Kidney (tissue), 14 donors: ENCODE data around the gene ARHGAP44. TPM values are rescaled to one million over a fixed set of nuclear protein-coding genes. Genes with fewer than 3 reads are reported as not detected.

Experiments used
- DNase-seq, 5 donors: peaks; one replicate each; pipeline ENCODE4 v3.0.0-alpha.2; 2013 to 2020
- FAIRE-seq: peaks from 2 replicates; lab custom pipeline; 2012; peaks lifted over from hg19 to GRCh38; lab: Jason Lieb, UNC
- H3K27ac ChIP-seq, 2 donors: one replicate each; pipeline ENCODE4 v1.7.0; 2013; ENCODE audit warnings: low read depth in 2 of 2, low read length in 2 of 2, inconsistent platforms in 1 of 2
- H3K27me3 ChIP-seq: one replicate; pipeline ENCODE4 v1.7.1; 2013; ENCODE audit warnings: low read length, inconsistent platforms; ENCODE audit not compliant: control insufficient read depth, insufficient read depth
- H3K36me3 ChIP-seq, 3 donors: one replicate each; pipeline versions ENCODE4 v1.7.0 to v1.7.1; 2013; ENCODE audit warnings: low read length in 3 of 3, control low read depth in 1 of 3, inconsistent platforms in 1 of 3; ENCODE audit not compliant: insufficient read depth in 3 of 3, control insufficient read depth in 2 of 3
- H3K4me1 ChIP-seq, 3 donors: one replicate each; pipeline versions ENCODE4 v1.7.0 to v1.7.1; 2013; ENCODE audit warnings: low read length in 3 of 3, inconsistent platforms in 1 of 3, low read depth in 1 of 3; ENCODE audit not compliant: control insufficient read depth in 2 of 3, insufficient read depth in 2 of 3
- H3K4me3 ChIP-seq, 3 donors: one replicate each; pipeline versions ENCODE4 v1.7.0 to v1.8.1; 2013; ENCODE audit warnings: low read length in 3 of 3, control low read depth in 1 of 3, inconsistent platforms in 1 of 3
- H3K9ac ChIP-seq, 3 donors: one replicate each; pipeline versions ENCODE4 v1.7.0 to v1.7.1; 2013; ENCODE audit warnings: low read length in 3 of 3, control low read depth in 1 of 3, inconsistent platforms in 1 of 3
- H3K9me3 ChIP-seq, 3 donors: one replicate each; pipeline versions ENCODE4 v1.7.0 to v1.7.1; 2013; ENCODE audit warnings: low read length in 3 of 3, control low read depth in 1 of 3, inconsistent platforms in 1 of 3; ENCODE audit not compliant: control insufficient read depth in 2 of 3, insufficient read depth in 1 of 3
- intact Hi-C: fragments of 100-400 bp; cut with DNase I; formaldehyde crosslinking; loops from one replicate; pipeline ENCODE4 v1.11.1; 2022
- polyA plus RNA-seq: library from polyadenylated mRNA; stranded (reverse); fragments of 350-450 nt; fragmentation: Illumina TruSeq; extraction: RNeasy Lipid Tissue Mini Kit (QIAGEN cat#74804); gene quantifications from one replicate; pipeline ENCODE4 v1.2.3, GENCODE V29; 2014; ENCODE audit warnings: low read depth, low replicate concordance; ENCODE audit not compliant: insufficient read depth
- total RNA-seq: library from RNA; stranded (reverse); fragmentation: NEBNext Ultra II Directional; extraction: Animal tissue kit (Norgen Biotek cat#: 25700); gene quantifications from one replicate; pipeline ENCODE4 v1.2.1, GENCODE V29; 2021
- TF ChIP-seq, protein P1 (sequence below): IDR thresholded peaks from 3 replicates; pipeline ENCODE4 v1.5.1; 2012; ENCODE audit warnings: mild to moderate bottlenecking, moderate library complexity, borderline replicate concordance; ENCODE audit not compliant: insufficient read depth; ENCODE audit errors: extremely low read depth
- donor health status: control.
- donor health status: control.
- donor health status: control.
- donor health status: control.
- donor health status: control.
- donor health status: DM: yes; HTN: yes; CAD: no.
- donor health status: Normal renal cell carcinoma (clear cell type).

Gene ARHGAP44
- total and polyA plus RNA-seq, 2 donors from 2014 or later, result 3.7 to 8.4 TPM

DNA sequence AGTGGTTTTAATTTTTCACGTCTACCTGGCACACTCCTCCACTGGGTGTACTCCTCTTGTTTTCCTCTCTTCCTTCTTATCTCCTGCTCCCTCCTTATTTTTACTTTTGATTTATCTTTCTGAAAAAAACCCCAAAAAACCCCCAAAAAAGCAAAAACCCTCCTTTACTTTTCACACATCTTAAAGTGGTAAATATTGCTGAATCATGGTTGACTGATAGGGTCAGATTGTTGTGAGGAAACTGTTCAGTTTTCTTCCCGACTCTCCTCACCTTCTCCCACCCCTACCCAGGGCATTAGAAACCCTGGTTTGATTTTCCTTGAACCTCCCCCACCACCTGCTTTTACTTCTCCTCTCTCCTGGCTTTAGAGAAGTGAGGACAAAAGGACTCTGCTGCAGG, 25.4 kb downstream of the ARHGAP44 start:
- no peaks in the 10 kb centered on the region for H3K36me3 ChIP-seq
- H3K4me3 ChIP-seq, result no peak overlapping the region
- no peak overlapping the region for H3K27ac ChIP-seq
- no peak for FAIRE-seq
- TF ChIP-seq, protein P1, sequence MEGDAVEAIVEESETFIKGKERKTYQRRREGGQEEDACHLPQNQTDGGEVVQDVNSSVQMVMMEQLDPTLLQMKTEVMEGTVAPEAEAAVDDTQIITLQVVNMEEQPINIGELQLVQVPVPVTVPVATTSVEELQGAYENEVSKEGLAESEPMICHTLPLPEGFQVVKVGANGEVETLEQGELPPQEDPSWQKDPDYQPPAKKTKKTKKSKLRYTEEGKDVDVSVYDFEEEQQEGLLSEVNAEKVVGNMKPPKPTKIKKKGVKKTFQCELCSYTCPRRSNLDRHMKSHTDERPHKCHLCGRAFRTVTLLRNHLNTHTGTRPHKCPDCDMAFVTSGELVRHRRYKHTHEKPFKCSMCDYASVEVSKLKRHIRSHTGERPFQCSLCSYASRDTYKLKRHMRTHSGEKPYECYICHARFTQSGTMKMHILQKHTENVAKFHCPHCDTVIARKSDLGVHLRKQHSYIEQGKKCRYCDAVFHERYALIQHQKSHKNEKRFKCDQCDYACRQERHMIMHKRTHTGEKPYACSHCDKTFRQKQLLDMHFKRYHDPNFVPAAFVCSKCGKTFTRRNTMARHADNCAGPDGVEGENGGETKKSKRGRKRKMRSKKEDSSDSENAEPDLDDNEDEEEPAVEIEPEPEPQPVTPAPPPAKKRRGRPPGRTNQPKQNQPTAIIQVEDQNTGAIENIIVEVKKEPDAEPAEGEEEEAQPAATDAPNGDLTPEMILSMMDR, result no peak
- H3K9me3 ChIP-seq, result no peaks in the 10 kb centered on the region
- no peak for DNase-seq
- intact Hi-C loops, result no loop called here
- no peak overlapping the region for H3K9ac ChIP-seq
- no peaks in the 10 kb centered on the region for H3K27me3 ChIP-seq
- H3K4me1 ChIP-seq, result no peaks in the 10 kb centered on the region

DNA sequence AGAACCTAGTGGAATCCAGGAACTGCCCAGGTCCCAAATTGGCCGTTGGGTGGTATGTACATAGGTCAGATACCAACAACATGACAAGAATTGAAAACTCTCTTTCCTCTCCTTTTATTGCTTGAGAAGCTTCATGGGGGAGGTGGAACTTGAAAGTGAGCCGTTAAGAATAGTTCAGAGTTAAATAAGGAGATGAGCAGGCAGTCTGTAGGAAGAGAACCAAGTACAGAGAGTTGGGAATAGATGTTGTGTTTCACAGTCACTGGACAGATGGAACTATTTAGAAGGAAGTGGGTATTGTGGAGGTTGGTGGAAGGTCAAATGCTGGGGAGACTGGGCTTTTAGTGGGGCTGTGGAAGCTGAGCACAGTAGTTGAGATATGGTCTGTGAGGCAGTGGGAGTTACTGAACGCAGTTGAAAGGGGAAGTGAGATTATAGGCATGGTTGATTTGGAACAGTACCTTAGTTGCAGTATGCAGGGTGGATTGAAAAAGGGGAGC, 26.4 kb downstream of the ARHGAP44 start:
- H3K27ac ChIP-seq, result no peak overlapping the region
- intact Hi-C loops, result no loop called here
- TF ChIP-seq, protein P1, result no peak

DNA sequence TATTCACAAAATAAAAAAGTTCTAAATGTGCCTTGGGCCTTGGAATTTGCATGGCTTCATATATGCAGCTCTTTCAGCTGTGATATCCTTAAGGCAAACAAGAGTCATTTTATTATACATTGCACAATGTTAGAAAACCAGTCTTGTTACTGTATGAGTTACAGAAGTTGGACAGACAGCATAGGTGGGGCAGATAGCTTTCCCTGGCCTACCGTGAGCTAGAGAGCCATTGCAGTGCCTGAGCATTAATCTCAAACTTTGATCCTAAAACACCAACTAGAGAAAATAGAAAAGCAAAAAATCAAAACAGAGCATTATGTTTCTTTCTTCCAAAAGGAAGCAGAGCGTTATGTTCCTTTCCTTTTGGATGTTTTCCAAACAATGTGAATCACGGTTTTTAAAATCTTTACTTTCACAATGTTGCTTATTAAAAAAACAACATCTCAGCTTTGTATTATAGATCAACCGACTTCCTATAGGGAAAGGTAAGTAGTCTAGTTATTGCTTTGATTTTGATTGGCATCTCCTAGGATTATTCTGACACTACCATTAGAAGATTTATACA, 32.2 kb downstream of the ARHGAP44 start:
- intact Hi-C loops, result no loop called here
- Histone ChIP-seq H3K9me3 (no peaks in the 10 kb centered on the region), H3K27ac (no peak overlapping the region), H3K36me3 (no peaks in the 10 kb centered on the region), H3K4me3 (no peak overlapping the region), H3K9ac (no peak overlapping the region), H3K27me3 (no peaks in the 10 kb centered on the region), H3K4me1 (peaks cover 0 to 3% (median 0%) of the 10 kb centered on the region in 3 donors)
- FAIRE-seq (no peak), DNase-seq (no peak)
- TF ChIP-seq, protein P1, result no peak

More for the DNA sequence above, 26.4 kb downstream of the ARHGAP44 start:
- peak in 2 of 5 donors; percentile 9 to 10 for DNase-seq
- Histone ChIP-seq H3K4me3 (no peak overlapping the region), H3K9me3 (no peaks in the 10 kb centered on the region), H3K4me1 (no peaks in the 10 kb centered on the region), H3K9ac (no peak overlapping the region), H3K27me3 (no peaks in the 10 kb centered on the region), H3K36me3 (no peaks in the 10 kb centered on the region)
- no peak for FAIRE-seq
